B cell (primary cell): Measurements from ENCODE around the gene GRIN3A. TPM values are rescaled to one million over a fixed set of nuclear protein-coding genes. Genes with fewer than 3 reads are reported as not detected.
A peak's percentile ranks its signal among the peaks of the same experiment; 100 is the strongest.

Experiments
- ATAC-seq: fragments of 200-7000 bp; cut with Tn5 transposase; one replicate; pipeline ENCODE4 v1.10.0; 2021; ENCODE audit warnings: low read depth, mild to moderate bottlenecking, moderate number of reproducible peaks, moderate library complexity
- CTCF ChIA-PET: fragments of 350-600 bp; sonication (Branson Sonifier 250); formaldehyde crosslinking; loops from one replicate; lab custom pipeline; 2021; ENCODE audit warnings: antibody characterized with exemption, inconsistent platforms; lab: Charles Lee
- POLR2A ChIA-PET: fragments of 350-600 bp; sonication (Branson Sonifier 250); formaldehyde crosslinking; loops from one replicate; lab custom pipeline; 2021; ENCODE audit warnings: antibody characterized with exemption; lab: Charles Lee
- DNase-seq: peaks from one replicate; pipeline ENCODE4 v3.0.0; 2013
- H2AFZ ChIP-seq: 2 replicates; pipeline ENCODE4 v1.6.1; 2012; ENCODE audit warnings: mild to moderate bottlenecking, low read depth, low read length; ENCODE audit not compliant: insufficient read depth, poor library complexity, severe bottlenecking
- H3K27ac ChIP-seq, 2 donors: 1 replicate in 1 of 2; 2 replicates in 1 of 2; pipeline ENCODE4 v1.5.1; 2012 to 2013; ENCODE audit warnings: low read length in 2 of 2, mild to moderate bottlenecking in 2 of 2, moderate library complexity in 1 of 2
- H3K27me3 ChIP-seq, 4 experiments: fragments of 200-600 bp in 1 of 4; sonication (generic) in 1 of 4; replicated peaks in 1 of 4; 1 replicate in 2 of 4; 2 replicates in 2 of 4; pipeline versions ENCODE4 v1.6.1 to v1.7.0; 2013 to 2016; ENCODE audit warnings: low read length in 3 of 4, mild to moderate bottlenecking in 2 of 4, mixed read lengths in 1 of 4, moderate library complexity in 1 of 4; ENCODE audit not compliant: insufficient read depth in 4 of 4, control insufficient read depth in 3 of 4; ENCODE audit errors: control extremely low read depth in 1 of 4
- H3K36me3 ChIP-seq, 2 experiments: replicated peaks in 1 of 2; 1 replicate in 1 of 2; 2 replicates in 1 of 2; pipeline versions ENCODE4 v1.6.1 to v1.7.1; 2013; ENCODE audit warnings: low read length in 1 of 2; ENCODE audit not compliant: insufficient read depth in 2 of 2, control insufficient read depth in 1 of 2; ENCODE audit errors: control extremely low read depth in 1 of 2, extremely low read depth in 1 of 2
- H3K4me1 ChIP-seq, 2 donors: fragments of 200-600 bp in 1 of 2; sonication (generic) in 1 of 2; 1 replicate in 1 of 2; 2 replicates in 1 of 2; pipeline versions ENCODE4 v1.5.1 to v1.6.1; 2013 to 2017; ENCODE audit warnings: low read length in 2 of 2; ENCODE audit not compliant: control insufficient read depth in 2 of 2, insufficient read depth in 2 of 2
- H3K4me2 ChIP-seq: replicated peaks from 2 replicates; pipeline ENCODE3; 2012; ENCODE audit warnings: mild to moderate bottlenecking, low read depth, low read length; ENCODE audit not compliant: poor library complexity, severe bottlenecking
- H3K4me3 ChIP-seq, 5 experiments: fragments of 200-600 bp in 1 of 5; sonication (generic) in 1 of 5; 1 replicate in 3 of 5; 2 replicates in 2 of 5; pipeline versions ENCODE4 v1.5.1 to v1.7.0; 2011 to 2016; ENCODE audit warnings: low read length in 4 of 5, mild to moderate bottlenecking in 4 of 5, low read depth in 2 of 5, control low read depth in 1 of 5, moderate library complexity in 1 of 5; ENCODE audit not compliant: insufficient read depth in 1 of 5; ENCODE audit errors: control extremely low read depth in 1 of 5, extremely low read depth in 1 of 5
- H3K79me2 ChIP-seq: fragments of 200-600 bp; sonication (generic); one replicate; pipeline ENCODE4 v1.6.0; 2016; ENCODE audit warnings: low read length; ENCODE audit not compliant: control insufficient read depth, insufficient read depth
- H3K9ac ChIP-seq: fragments of 200-600 bp; sonication (generic); 2 replicates; pipeline ENCODE4 v1.6.1; 2017; ENCODE audit warnings: mild to moderate bottlenecking, low read length, moderate library complexity
- H3K9me3 ChIP-seq, 3 donors: one replicate each; pipeline versions ENCODE4 v1.6.1 to v1.7.1; 2013; ENCODE audit warnings: low read length in 2 of 3; ENCODE audit not compliant: control insufficient read depth in 2 of 3, insufficient read depth in 1 of 3; ENCODE audit errors: control extremely low read depth in 1 of 3
- H4K20me1 ChIP-seq: 2 replicates; pipeline ENCODE4 v1.6.0; 2012; ENCODE audit warnings: mild to moderate bottlenecking, low read length; ENCODE audit not compliant: insufficient read depth, control insufficient read depth, poor library complexity, severe bottlenecking
- H3K27ac Mint-ChIP-seq: one replicate; pipeline ENCODE4 v1.8.0; 2021; ENCODE audit warnings: mixed read lengths
- H3K27me3 Mint-ChIP-seq: one replicate; pipeline ENCODE4 v1.8.0; 2021; ENCODE audit warnings: mixed read lengths
- H3K4me1 Mint-ChIP-seq: one replicate; pipeline ENCODE4 v1.8.0; 2021; ENCODE audit warnings: mixed read lengths
- H3K4me3 Mint-ChIP-seq: one replicate; pipeline ENCODE4 v1.8.0; 2021; ENCODE audit warnings: mixed read lengths
- H3K9me3 Mint-ChIP-seq: one replicate; pipeline ENCODE4 v1.8.0; 2022; ENCODE audit warnings: mixed read lengths; ENCODE audit not compliant: insufficient read depth
- CTCF ChIP-seq: fragments of 200-600 bp; IDR thresholded peaks from one replicate; pipeline ENCODE4 v1.8.0; 2022; ENCODE audit warnings: antibody characterized with exemption, mild to moderate bottlenecking
- EZH2 ChIP-seq: IDR thresholded peaks from 2 replicates; pipeline ENCODE4 v1.6.1; 2012; ENCODE audit warnings: borderline replicate concordance, low read depth, mild to moderate bottlenecking, moderate library complexity, low read length; ENCODE audit not compliant: insufficient read depth, poor library complexity, severe bottlenecking
- WGBS: methylation state at CpG from one replicate; pipeline ENCODE4 v1.1.5; 2013; ENCODE audit warnings: missing lambda C conversion rate; ENCODE audit not compliant: insufficient coverage; 5-methylcytosine and 5-hydroxymethylcytosine counted together
- intact Hi-C: fragments of 100-400 bp; cut with micrococcal nuclease; formaldehyde crosslinking; loops from one replicate; pipeline ENCODE4 v1.10.0; 2022
- polyA plus RNA-seq: library from polyadenylated mRNA; depleted of rRNA; stranded (reverse); fragments of >200 nt; gene quantifications from 2 replicates; pipeline ENCODE4 v1.2.3, GENCODE V29; 2012
- total RNA-seq, 2 donors: library from RNA; stranded (reverse); fragments of 120-200 nt in 1 of 2; gene quantifications; 1 replicate in 1 of 2; 2 replicates in 1 of 2; pipeline versions ENCODE4 v1.2.3 to v1.2.4, GENCODE V29; 2013 to 2022

GRIN3A gene
- total and polyA plus RNA-seq, 2 donors (not counting 1 experiment from before 2014, with no cell fraction given): not detected

DNA sequence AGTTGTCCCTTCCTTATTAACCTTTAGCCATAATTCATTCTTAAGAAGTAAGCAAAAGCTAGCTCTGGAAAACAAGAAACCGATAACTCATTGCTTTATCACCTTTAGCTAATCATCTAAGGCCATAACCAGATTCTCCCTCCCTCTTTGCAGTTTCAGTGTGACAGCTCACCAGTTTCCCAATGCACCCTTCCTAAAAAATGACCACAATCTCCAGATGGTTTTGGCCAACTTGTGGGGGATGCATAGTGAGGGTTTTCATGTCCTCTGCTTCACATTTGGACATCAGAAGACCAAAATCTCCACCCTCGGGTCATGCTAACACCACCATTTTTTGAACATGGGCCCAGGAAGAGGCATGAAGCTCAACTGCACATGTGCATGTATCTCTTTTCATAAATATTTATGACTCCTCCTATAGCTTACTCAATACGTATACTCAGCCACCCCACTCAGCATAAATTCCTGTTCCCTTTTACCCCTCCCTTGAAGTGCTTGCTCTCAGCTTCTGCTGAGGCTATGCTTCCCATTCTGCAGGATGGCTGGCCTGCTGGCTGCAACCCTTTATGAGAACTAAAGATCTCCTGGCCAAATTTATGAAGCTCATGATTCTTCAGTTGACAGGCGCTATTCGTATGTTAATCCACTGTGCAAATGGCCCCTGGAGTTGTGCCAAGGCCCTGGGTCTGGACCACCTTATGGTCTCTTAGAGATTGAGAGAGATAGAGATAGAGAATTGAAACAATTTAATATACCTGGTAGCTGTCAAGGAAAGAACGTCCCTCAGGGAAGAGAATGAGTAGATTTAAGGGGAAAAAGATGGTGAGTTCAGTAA lies 158.5 kb downstream of the GRIN3A start:
- Mint-ChIP-seq H3K4me1 (peaks cover 11% of the 10 kb centered on the region), H3K9me3 (no peaks in the 10 kb centered on the region), H3K4me3 (no peak overlapping the region), H3K27ac (no peak overlapping the region), H3K27me3 (peaks cover 3% of the 10 kb centered on the region)
- WGBS: 96% methylated on average over 6 of the region's 6 CpGs
- no peak overlapping the region for H3K4me2 ChIP-seq
- no peak overlapping the region for H3K9ac ChIP-seq
- no peaks in the 10 kb centered on the region for H3K27me3 ChIP-seq
- H3K79me2 ChIP-seq: no peaks in the 10 kb centered on the region
- H3K36me3 ChIP-seq: no peaks in the 10 kb centered on the region
- intact Hi-C loops: no loop called here
- H3K9me3 ChIP-seq: no peaks in the 10 kb centered on the region
- peaks cover 5 to 10% of the 10 kb centered on the region in 2 donors for H3K4me1 ChIP-seq
- no peak for TF ChIP-seq EZH2
- TF ChIP-seq CTCF: no peak
- H2AFZ ChIP-seq: no peak overlapping the region
- ChIA-PET CTCF (interaction anchor here (0.9 kb wide), 1 partner anchor 12 kb away, joined by 5 read pairs; no protein-coding TSS in a partner anchor), POLR2A (no interaction called here)
- DNase-seq (no peak), ATAC-seq (no peak)
- H3K27ac ChIP-seq: no peak overlapping the region
- H3K4me3 ChIP-seq: no peak overlapping the region
- H4K20me1 ChIP-seq: no peaks in the 10 kb centered on the region

GRCh38 chr9:101578378-101578777 lies 160.1 kb downstream of the GRIN3A start:
- Mint-ChIP-seq H3K9me3 (no peaks in the 10 kb centered on the region), H3K4me3 (no peak overlapping the region), H3K4me1 (peaks cover 11% of the 10 kb centered on the region), H3K27me3 (peaks cover 3% of the 10 kb centered on the region), H3K27ac (peak overlapping the region; percentile 4)
- H3K4me1 ChIP-seq: peaks cover 5 to 10% of the 10 kb centered on the region in 2 donors
- H3K9me3 ChIP-seq: no peaks in the 10 kb centered on the region
- H3K36me3 ChIP-seq: no peaks in the 10 kb centered on the region
- DNase-seq (peak; percentile 22), ATAC-seq (peak; percentile 51)
- H3K27ac ChIP-seq: no peak overlapping the region
- TF ChIP-seq EZH2 (no peak), CTCF (no peak)
- POLR2A ChIA-PET: no interaction called here
- no peaks in the 10 kb centered on the region for H3K27me3 ChIP-seq
- no peak overlapping the region for H3K4me2 ChIP-seq
- CTCF ChIA-PET: no interaction called here
- H3K9ac ChIP-seq: peak overlapping the region; percentile 0
- H3K4me3 ChIP-seq: no peak overlapping the region
- WGBS: 72% methylated on average over 3 of the region's 3 CpGs
- intact Hi-C loops: no loop called here
- no peak overlapping the region for H2AFZ ChIP-seq
- H4K20me1 ChIP-seq: no peaks in the 10 kb centered on the region
- no peaks in the 10 kb centered on the region for H3K79me2 ChIP-seq
